Progenitor cell of endocrine pancreas (in vitro differentiated cells): ENCODE measurements around the gene RAPGEF1. TPM values are rescaled to one million over a fixed set of nuclear protein-coding genes. Genes with fewer than 3 reads are reported as not detected.
"Not testable (repeated sequence)": the region's sequence is repeated elsewhere in the genome, so short reads cannot be mapped to it uniquely, and the experiment has no call there.

ENCODE experiments used
- DNase-seq: peaks from one replicate; pipeline ENCODE4 v3.0.0; 2021; ENCODE audit warnings: low spot score; ENCODE audit not compliant: unreplicated experiment
- H3K27ac Mint-ChIP-seq: 2 replicates; pipeline ENCODE4 v1.8.0; 2021; ENCODE audit warnings: mild to moderate bottlenecking, moderate library complexity, mixed read lengths
- H3K27me3 Mint-ChIP-seq: 2 replicates; pipeline ENCODE4 v1.8.0; 2021; ENCODE audit warnings: mixed read lengths
- H3K36me3 Mint-ChIP-seq: 2 replicates; pipeline ENCODE4 v1.8.0; 2022; ENCODE audit warnings: mixed read lengths; ENCODE audit not compliant: insufficient read depth
- H3K4me1 Mint-ChIP-seq: 2 replicates; pipeline ENCODE4 v1.8.0; 2021; ENCODE audit warnings: low read depth, mixed read lengths
- H3K4me3 Mint-ChIP-seq: 2 replicates; pipeline ENCODE4 v1.8.0; 2021; ENCODE audit warnings: low read depth, mild to moderate bottlenecking, moderate library complexity, mixed read lengths
- H3K9me3 Mint-ChIP-seq: 2 replicates; pipeline ENCODE4 v1.8.0; 2021; ENCODE audit warnings: low read depth, mixed read lengths
- total RNA-seq: library from RNA; stranded (reverse); gene quantifications from 2 replicates; pipeline ENCODE4 v1.2.1, GENCODE V29; 2021
- TF ChIP-seq, protein P1 (sequence below): fragments of 200-600 bp; sonication (generic); IDR thresholded peaks from one replicate; pipeline ENCODE4 v1.5.0; 2021; ENCODE audit warnings: antibody characterized with exemption, mild to moderate bottlenecking; ENCODE audit not compliant: unreplicated experiment

Gene RAPGEF1
- total RNA-seq, 1 donor from 2014 or later, result 57.3 TPM

DNA sequence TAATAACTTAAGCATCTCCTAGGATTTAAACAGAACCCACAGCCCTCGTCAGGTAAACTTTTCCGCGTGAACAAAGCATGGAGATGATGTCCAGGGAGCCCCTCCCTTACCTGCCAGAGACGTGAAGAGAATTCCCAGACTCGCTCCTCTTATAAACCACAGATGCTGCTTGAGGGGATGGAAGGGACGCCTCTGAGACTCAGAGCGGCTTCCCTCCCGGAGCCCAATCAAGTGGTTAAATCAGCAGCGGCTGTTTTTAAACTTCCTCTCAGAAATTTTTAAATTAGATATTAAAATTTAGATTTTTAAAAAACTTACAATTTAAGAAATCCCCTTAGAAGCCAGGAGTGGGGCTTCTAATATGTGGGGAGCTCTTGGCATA, 71.8 kb downstream of the RAPGEF1 start:
- peaks cover 11% of the 10 kb centered on the region for H3K36me3 Mint-ChIP-seq
- H3K4me3 Mint-ChIP-seq, result no peak overlapping the region
- no peaks in the 10 kb centered on the region for H3K27me3 Mint-ChIP-seq
- peaks cover 13% of the 10 kb centered on the region for H3K4me1 Mint-ChIP-seq
- no peak overlapping the region for H3K27ac Mint-ChIP-seq
- TF ChIP-seq, protein P1, sequence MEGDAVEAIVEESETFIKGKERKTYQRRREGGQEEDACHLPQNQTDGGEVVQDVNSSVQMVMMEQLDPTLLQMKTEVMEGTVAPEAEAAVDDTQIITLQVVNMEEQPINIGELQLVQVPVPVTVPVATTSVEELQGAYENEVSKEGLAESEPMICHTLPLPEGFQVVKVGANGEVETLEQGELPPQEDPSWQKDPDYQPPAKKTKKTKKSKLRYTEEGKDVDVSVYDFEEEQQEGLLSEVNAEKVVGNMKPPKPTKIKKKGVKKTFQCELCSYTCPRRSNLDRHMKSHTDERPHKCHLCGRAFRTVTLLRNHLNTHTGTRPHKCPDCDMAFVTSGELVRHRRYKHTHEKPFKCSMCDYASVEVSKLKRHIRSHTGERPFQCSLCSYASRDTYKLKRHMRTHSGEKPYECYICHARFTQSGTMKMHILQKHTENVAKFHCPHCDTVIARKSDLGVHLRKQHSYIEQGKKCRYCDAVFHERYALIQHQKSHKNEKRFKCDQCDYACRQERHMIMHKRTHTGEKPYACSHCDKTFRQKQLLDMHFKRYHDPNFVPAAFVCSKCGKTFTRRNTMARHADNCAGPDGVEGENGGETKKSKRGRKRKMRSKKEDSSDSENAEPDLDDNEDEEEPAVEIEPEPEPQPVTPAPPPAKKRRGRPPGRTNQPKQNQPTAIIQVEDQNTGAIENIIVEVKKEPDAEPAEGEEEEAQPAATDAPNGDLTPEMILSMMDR, result no peak
- no peak for DNase-seq
- H3K9me3 Mint-ChIP-seq, result peaks cover 14% of the 10 kb centered on the region

DNA sequence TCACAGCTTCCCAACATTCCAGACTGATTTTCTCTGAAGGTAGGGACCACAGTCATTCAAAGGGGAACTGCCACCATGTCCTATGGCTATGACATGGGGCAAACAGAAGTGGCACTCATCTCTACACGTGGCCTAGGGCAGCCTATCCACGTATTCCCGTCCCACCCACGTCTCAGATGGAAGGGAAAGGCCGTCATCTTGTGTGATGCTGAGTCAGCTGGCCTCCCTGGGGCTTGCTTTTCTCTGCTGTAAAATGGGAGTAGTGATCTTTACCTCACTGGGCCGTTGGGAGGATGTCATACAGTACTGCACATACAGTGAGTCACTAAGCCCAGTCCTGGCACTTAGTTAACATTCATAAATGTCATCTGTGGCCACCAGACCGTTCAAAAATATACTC, 72.3 kb downstream of the RAPGEF1 start:
- H3K9me3 Mint-ChIP-seq, result peaks cover 14% of the 10 kb centered on the region
- H3K4me3 Mint-ChIP-seq, result no peak overlapping the region
- H3K4me1 Mint-ChIP-seq, result peaks cover 13% of the 10 kb centered on the region
- H3K27me3 Mint-ChIP-seq, result no peaks in the 10 kb centered on the region
- TF ChIP-seq, protein P1, result no peak
- DNase-seq, result no peak
- no peak overlapping the region for H3K27ac Mint-ChIP-seq
- peaks cover 11% of the 10 kb centered on the region for H3K36me3 Mint-ChIP-seq

DNA sequence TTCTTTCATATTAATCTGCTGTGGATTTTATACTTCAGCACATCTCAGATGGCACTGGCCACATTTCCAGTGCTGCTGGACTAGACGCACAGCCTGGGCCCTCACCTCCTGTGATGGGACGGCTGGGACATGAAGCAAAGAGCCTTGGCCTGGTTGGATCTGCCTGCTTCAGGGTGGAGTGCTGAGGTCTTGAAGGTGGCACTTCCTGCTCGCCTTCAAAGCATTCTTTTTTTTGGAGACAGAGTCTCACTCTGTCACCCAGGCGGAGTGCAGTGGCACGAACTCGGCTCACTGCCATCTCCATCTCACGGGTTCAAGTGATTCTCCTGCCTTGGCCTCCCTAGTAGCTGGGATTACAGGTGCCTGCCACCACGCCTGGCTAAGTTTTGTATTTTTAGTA, 73.1 kb downstream of the RAPGEF1 start:
- Mint-ChIP-seq H3K36me3 (peaks cover 11% of the 10 kb centered on the region), H3K4me1 (peaks cover 16% of the 10 kb centered on the region), H3K4me3 (no peak overlapping the region), H3K9me3 (peaks cover 14% of the 10 kb centered on the region), H3K27me3 (no peaks in the 10 kb centered on the region), H3K27ac (no peak overlapping the region)
- TF ChIP-seq, protein P1, result no peak
- no peak for DNase-seq

DNA sequence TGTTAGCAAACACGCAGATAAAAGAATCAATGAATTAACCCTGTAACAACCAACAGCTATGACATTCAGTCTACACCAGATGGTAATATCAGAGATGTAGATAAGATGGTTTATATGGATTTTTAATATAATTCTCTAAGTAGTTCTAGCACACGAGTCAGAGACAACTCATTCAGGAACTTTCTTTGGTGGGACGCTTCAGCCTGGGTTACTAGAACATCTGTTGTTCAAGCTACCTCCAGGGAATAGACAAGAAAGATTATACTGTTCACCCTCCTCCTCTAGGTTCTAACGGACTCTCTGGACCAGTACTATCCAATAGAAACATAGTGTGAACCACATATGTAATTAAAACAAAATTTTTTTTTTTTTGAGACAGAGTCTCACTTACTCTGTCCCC, 73.8 kb downstream of the RAPGEF1 start:
- peaks cover 14% of the 10 kb centered on the region for H3K9me3 Mint-ChIP-seq
- H3K4me3 Mint-ChIP-seq, result no peak overlapping the region
- H3K36me3 Mint-ChIP-seq, result peaks cover 11% of the 10 kb centered on the region
- no peak for DNase-seq
- no peaks in the 10 kb centered on the region for H3K27me3 Mint-ChIP-seq
- no peak overlapping the region for H3K27ac Mint-ChIP-seq
- H3K4me1 Mint-ChIP-seq, result peaks cover 16% of the 10 kb centered on the region
- TF ChIP-seq, protein P1, result no peak

DNA sequence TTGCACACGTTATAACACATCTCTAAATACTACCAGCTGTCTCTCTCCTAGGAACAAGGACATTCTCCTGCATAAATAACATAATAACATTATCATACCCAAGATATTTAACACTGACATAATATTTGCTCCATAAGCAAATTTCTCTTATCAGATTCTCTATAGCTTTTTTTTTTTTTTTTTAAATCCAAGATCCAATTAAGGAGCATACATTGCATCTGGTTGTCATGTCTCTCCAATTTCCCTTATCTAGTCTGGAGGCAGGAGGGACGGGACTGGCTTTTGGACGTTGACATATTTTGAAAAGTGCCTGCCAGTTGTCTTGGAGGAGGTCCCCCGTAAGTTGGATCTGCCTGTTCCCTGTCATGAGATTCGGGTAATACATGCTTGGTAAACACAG, 76.6 kb downstream of the RAPGEF1 start:
- H3K4me3 Mint-ChIP-seq, result no peak overlapping the region
- TF ChIP-seq, protein P1, result no peak
- H3K27ac Mint-ChIP-seq, result no peak overlapping the region
- DNase-seq, result no peak
- peaks cover 13% of the 10 kb centered on the region for H3K4me1 Mint-ChIP-seq
- peaks cover 14% of the 10 kb centered on the region for H3K9me3 Mint-ChIP-seq
- H3K27me3 Mint-ChIP-seq, result no peaks in the 10 kb centered on the region
- H3K36me3 Mint-ChIP-seq, result peaks cover 11% of the 10 kb centered on the region

DNA sequence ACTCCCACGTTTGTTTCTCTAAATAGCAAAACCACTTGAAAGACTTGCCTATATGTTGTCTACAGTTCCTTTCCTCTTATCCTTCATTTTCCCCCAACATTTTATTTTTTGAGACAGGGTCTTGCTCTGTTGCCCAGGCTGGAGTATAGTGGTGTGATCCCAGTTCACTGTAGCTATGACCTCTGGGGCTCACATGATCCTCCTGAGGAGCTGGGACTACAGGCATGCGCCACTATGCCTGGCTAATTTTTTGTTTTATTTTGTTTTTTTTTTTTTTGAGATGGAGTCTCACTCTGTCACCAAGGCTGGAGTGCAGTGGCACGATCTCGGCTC, 77.6 kb downstream of the RAPGEF1 start:
- H3K9me3 Mint-ChIP-seq, result peaks cover 14% of the 10 kb centered on the region
- DNase-seq, H3K4me3 Mint-ChIP-seq, H3K27me3 Mint-ChIP-seq: not testable (repeated sequence)
- peak overlapping the region; percentile 30 for H3K27ac Mint-ChIP-seq
- peaks cover 11% of the 10 kb centered on the region for H3K36me3 Mint-ChIP-seq
- H3K4me1 Mint-ChIP-seq, result peaks cover 20% of the 10 kb centered on the region
